ENCODE measurements around the gene RUNDC1.

- TF ChIP-seq EZH2 (IDR thresholded peaks at IDR 0.05) (no peak), POLR2AphosphoS5 (IDR thresholded peaks at IDR 0.05; ENCODE audit: borderline replicate concordance, low read depth, low read length) (no peak)
These were observed 31.5 kb downstream of the RUNDC1 start for GRCh38 chr17:43011728-43012472.
